ENCODE results near the gene RIMS3. TPM values are rescaled to one million over a fixed set of nuclear protein-coding genes. Genes with fewer than 3 reads are reported as not detected.
A peak's percentile ranks its signal among the peaks of the same experiment; 100 is the strongest.

The RIMS3 gene
- total RNA-seq, 1 experiment from 2014 or later = 13.7 TPM

DNA sequence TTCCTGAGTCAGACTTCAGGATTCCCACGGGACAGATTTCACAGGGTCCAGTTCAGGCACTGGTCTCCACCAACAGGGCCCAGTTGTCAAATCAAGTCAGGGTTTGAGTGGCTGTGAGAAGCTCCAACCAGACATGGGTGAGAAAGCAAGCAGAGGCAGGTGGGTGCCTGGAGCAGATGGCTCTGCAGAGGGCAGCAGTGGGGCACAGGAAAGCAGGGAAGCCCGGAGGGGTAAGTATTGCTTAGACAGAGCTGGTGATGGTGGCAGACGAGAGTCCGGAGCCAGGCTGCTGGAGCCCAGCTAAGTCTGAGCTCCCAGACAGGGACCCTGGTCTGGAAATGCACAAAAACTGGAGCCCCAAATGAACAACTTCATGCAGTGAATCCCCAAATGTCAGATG lies 40.4 kb downstream of the RIMS3 start:
- no peak overlapping the region for H3K4me3 Mint-ChIP-seq
- no peaks in the 10 kb centered on the region for H3K4me1 Mint-ChIP-seq
- H3K9me3 Mint-ChIP-seq = no peaks in the 10 kb centered on the region; a peak in 1 of 5 replicates
- Histone ChIP-seq H3T11ph (ENCODE audit: low read length) (no peak overlapping the region), H4K20me1 (ENCODE audit: control insufficient read depth, insufficient read depth, insufficient read length) (peaks cover 2% of the 10 kb centered on the region), H2AFZ (ENCODE audit: low read length) (no peak overlapping the region), H2BK20ac (ENCODE audit: low read depth, low read length, poor library complexity, severe bottlenecking) (no peak overlapping the region), H2BK15ac (ENCODE audit: low read depth, low read length) (no peak overlapping the region), H3K23ac (ENCODE audit: insufficient read length, low read depth, low read length) (no peak overlapping the region), H3K56ac (ENCODE audit: insufficient read length, low read depth, low read length) (no peak overlapping the region), H3K23me2 (ENCODE audit: insufficient read length, low read depth, low read length, poor library complexity, severe bottlenecking) (no peaks in the 10 kb centered on the region), H3K4ac (ENCODE audit: low read depth, low read length) (no peak overlapping the region), H2BK12ac (ENCODE audit: insufficient read length, low read depth, low read length) (no peak overlapping the region), H4K8ac (replicated peaks; ENCODE audit: insufficient read length, low read depth, low read length) (no peak overlapping the region), H3K14ac (ENCODE audit: insufficient read depth, low read length) (no peak overlapping the region), H3K27ac (ENCODE audit: insufficient read length, low read depth, low read length) (no peak overlapping the region), H4K91ac (ENCODE audit: insufficient read length, low read depth, low read length) (no peak overlapping the region), H3K79me2 (ENCODE audit: insufficient read depth, low read length) (no peaks in the 10 kb centered on the region), H2BK5ac (ENCODE audit: insufficient read length, low read length) (no peak overlapping the region), H3K4me1 (ENCODE audit: insufficient read depth, low read length) (no peaks in the 10 kb centered on the region), H3K18ac (ENCODE audit: insufficient read length, low read depth, low read length) (no peak overlapping the region), H2AK5ac (ENCODE audit: insufficient read length, low read length) (no peak overlapping the region), H3K9ac (ENCODE audit: extremely low read depth, insufficient read length, low read length) (no peak overlapping the region), H3K9me3 (ENCODE audit: control insufficient read depth, low read depth, low read length) (no peaks in the 10 kb centered on the region), H3K27me3 (ENCODE audit: insufficient read depth, low read length) (no peaks in the 10 kb centered on the region), H2BK120ac (ENCODE audit: low read depth, low read length, poor library complexity, severe bottlenecking) (no peak overlapping the region), H4K5ac (ENCODE audit: insufficient read length, low read depth, low read length) (no peak overlapping the region), H3K4me2 (ENCODE audit: insufficient read depth, insufficient read length, low read length) (no peak overlapping the region), H3K79me1 (ENCODE audit: insufficient read depth, low read depth, low read length, poor library complexity, severe bottlenecking) (no peaks in the 10 kb centered on the region)
- peaks cover 0 to 4% (median 2%) of the 10 kb centered on the region in 3 experiments; a peak in 2 of 7 replicates for H3K36me3 Mint-ChIP-seq (ENCODE audit: insufficient read depth in 1 of 3, low read depth in 3 of 3)
- no peaks in the 10 kb centered on the region; the same call in 1 of the 2 replicates for H3K27me3 Mint-ChIP-seq (ENCODE audit: low read depth)
- no peak overlapping the region for H3K27ac Mint-ChIP-seq
- no CpG with 5 or more reads among the region's 4 CpGs for WGBS (ENCODE audit: extremely low coverage, insufficient read length, low lambda C conversion rate)
- TF ChIP-seq, protein P1, sequence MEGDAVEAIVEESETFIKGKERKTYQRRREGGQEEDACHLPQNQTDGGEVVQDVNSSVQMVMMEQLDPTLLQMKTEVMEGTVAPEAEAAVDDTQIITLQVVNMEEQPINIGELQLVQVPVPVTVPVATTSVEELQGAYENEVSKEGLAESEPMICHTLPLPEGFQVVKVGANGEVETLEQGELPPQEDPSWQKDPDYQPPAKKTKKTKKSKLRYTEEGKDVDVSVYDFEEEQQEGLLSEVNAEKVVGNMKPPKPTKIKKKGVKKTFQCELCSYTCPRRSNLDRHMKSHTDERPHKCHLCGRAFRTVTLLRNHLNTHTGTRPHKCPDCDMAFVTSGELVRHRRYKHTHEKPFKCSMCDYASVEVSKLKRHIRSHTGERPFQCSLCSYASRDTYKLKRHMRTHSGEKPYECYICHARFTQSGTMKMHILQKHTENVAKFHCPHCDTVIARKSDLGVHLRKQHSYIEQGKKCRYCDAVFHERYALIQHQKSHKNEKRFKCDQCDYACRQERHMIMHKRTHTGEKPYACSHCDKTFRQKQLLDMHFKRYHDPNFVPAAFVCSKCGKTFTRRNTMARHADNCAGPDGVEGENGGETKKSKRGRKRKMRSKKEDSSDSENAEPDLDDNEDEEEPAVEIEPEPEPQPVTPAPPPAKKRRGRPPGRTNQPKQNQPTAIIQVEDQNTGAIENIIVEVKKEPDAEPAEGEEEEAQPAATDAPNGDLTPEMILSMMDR (conservative IDR thresholded peaks at IDR 0.05) = peak; percentile 51
- peak; percentile 41 for DNase-seq
